ENCODE data around the gene ARHGAP20.
"Not testable (repeated sequence)": the region's sequence is repeated elsewhere in the genome, so short reads cannot be mapped to it uniquely, and the experiment has no call there.

ARHGAP20 gene

DNA sequence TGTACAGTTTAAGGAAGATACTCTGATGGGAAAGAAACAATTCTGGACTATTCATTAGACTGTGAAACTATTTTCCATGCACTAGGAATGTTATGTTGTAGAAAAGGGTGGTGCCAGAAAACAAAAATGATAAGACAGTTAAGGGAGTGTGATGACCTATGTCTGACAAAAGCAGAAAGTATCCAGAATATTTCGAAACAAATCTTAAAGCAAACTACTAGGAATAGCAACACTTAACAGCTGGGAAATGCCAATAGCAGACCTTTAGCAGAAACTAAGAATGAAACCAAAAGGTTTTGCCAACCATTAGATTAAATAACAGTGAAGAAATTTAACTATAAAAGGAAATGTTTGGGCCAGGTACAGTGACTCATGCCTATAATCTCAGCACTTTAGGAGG is 3.3 kb upstream of the ARHGAP20 start:
- DNase-seq (ENCODE audit: low read depth in 4 of 4, low spot score in 1 of 4), result no peak

DNA sequence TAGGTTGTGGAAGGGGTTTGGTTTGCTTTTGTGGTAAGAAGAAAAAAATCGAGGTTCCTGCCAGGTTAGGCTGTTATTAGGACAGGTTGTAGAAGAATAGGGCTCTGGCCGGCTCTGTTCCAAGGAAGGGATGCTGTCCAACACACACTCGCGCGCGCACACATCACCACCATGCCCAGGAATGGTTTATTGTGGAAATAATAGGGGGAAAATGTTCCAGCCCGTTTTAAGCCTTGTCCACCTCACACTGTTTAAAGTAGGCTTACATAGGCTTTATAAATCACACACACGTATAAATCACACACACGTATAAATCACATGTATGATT is 1.2 kb upstream of the ARHGAP20 start:
- no peak for DNase-seq (ENCODE audit: low read depth in 4 of 4, low spot score in 1 of 4)

DNA sequence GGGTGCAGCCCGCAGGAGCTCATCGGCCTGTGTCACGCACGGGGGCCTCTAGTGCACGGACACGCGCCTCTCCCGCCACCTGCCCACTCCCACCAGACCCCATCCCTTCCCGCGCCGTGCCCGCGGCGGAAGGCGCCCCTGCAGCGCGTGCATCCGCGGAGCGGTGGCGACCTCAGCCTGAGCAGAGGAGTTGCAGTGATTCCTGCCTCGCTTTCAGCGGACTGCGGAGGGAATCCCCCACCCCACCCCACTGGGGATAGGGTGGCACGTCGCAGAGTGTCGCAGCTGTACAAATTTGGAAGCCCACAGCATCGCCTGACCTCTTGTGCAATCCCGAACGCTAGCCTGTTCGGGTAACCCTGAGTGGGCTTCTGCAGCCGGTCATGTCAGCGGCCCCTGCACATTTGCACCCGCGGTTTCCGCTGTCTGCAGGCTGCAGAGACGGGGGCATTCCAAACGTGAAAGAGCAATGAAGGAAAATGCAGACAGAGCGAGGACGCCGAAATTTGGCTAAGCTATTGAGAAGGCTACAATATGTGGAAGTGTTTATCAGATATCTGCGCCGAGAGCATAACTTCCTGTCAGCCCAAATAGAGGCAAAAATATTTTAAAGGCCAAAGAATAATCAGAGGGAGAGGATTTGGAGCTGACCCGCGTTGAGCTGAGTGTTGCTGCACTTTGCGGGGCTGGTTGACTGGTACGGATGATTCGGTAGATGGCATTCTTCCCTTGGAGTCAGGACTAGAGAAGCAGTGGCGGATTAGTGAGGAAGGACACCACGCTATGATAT is 617 bp upstream of the ARHGAP20 start:
- DNase-seq (ENCODE audit: low read depth in 4 of 4, low spot score in 1 of 4), result no peak

DNA sequence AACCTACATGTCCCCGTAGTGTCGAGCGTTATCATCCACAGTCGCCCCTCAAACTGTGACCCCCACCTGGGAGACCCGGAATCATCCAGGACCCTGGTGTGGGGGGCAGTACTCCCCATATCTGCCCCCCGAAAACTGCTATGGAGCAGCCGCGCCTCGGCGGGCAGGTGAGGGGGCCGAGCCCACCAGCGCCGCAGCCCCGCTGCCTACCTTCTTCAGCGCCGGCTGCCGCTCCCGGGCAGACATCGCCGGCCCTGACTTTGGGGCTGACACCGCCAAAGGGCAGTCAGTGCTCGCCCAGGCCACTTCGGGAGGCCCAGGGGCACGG is 825 bp downstream of the ARHGAP20 start:
- no peak for DNase-seq (ENCODE audit: low read depth in 4 of 4, low spot score in 1 of 4)

DNA sequence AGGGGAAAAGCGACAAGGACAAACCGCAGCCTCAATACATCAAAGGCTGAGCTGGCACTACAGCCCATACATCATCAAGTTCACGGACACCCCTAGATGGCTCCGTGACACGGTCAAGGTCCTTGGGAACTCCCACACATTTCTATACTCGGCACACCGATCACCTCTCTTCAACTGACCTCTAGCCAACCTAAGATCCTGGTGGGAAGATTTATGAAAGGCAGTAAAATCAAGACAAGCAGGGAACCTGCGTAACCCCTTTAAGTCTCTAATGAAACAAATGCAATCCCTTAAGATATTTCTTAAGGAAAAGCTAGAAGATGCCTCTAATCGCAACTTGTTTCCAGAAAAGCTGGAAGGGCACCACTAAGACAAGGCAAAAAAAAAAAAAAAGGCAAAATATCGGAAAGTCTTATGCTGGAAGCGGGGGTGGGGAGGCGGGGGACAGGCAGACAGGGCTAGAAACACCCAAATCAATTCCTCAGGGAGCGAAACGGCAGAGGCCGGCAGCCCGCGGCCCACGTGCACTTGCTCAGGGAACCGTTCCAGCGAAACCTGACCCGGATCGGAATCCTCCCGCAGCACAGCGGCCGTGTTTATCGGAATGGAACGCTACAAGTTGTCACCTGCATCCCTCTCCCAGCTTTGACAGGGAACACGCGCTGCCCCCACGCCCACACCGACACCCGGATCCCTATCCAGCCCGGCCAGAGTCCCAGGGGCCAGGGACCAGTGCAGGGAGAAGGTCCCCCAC is 1.4 kb downstream of the ARHGAP20 start:
- DNase-seq (ENCODE audit: low read depth in 4 of 4, low spot score in 1 of 4), result no peak

DNA sequence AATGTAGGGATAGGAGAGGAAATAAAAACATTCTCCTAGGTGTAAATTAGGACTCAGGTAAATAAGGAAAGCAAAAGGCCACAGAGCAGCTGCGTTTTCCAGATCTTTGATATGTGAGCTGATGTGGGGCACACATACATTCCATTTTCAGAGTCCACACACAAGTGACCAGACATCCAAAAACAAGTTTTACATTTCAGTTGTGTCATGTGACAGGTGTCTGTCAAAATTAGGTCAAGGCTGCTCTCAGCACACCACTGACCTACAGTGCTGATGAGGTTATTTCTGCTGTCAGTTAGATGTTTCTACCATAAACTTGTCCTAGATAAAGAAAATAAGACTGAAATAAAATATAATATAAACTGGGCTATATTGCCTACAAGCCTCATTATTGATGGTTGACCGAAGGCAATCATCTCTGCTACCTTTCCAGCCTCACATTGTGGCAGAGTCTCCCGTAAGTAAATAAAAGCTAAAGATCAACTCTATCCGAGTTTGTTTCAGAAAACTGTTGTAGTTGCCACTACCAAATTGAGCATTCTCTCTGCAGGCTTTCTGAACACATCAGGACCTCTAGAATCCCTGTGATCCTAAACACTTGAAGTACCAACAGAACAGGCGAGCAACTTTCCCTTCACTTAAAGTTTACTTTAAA is 7.9 kb downstream of the ARHGAP20 start:
- DNase-seq (ENCODE audit: low read depth in 4 of 4, low spot score in 1 of 4), result no peak

DNA sequence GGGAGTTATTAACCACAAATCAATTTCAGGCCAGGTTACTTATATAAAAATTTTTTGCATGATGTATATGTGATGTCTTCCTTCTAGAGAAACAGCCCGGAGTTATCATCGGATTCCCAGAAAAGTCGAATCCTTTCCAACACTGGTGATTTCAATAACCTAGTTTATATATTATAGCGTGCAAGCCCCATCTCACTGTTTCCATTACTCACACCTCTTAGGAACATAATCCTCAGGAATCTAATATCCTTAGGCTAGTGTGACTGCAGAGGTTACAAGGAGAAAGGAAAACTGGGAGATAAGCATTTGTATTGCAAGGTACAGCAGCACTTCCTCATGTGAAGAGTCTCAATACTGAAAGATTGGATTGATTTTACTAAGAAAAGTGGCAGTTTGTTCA is 20.3 kb downstream of the ARHGAP20 start:
- DNase-seq (ENCODE audit: low read depth in 4 of 4, low spot score in 1 of 4), result no peak

DNA sequence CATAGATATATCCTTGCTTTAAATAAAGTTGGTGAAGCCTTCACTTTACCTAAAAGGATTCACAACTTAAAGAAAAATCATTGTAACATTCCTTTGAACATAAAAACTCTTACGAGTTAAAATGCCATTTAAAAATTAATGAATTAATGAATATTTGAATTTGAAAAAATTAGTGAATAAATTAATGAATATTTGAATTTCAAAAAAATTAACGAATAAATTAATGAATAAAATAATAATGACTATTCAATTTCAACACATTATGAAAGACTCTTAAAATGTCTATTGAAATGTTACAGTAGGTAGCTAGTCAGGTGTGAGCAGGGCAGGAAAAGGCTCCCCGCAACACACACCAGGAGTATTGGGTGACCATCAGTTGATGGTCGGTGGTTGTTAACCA is 22.9 kb downstream of the ARHGAP20 start:
- DNase-seq (ENCODE audit: low read depth in 4 of 4, low spot score in 1 of 4), result no peak

DNA sequence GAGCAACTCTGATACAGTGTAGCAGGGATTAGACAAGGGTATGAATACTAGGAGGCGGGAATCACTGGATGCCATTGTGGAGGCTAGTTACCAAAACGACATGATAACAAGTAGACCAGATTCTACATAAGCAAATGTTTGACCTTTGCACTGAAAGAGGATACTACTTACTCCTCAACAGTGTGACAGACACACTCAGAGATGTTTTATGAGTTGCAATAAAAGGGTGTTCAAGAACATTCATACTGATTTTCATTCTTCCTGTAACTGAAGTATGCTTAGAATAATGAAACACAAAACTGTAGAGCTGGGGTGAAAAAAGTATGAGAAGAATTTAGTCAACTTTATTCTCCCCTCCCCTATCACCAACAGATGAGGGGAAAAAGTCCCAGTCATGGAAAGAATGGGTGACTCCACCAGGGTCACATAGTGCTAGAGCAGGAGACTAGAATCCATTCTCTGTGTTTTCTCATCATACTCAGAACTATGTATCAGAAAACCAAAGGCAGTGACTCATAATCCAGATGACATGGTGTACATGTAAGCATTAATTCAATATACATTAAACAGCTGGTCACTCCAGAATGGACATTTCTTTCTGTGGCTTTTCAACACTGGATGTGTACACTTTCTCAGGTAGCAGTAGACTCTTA is 32.8 kb downstream of the ARHGAP20 start:
- no peak for DNase-seq (ENCODE audit: low read depth in 4 of 4, low spot score in 1 of 4)

DNA sequence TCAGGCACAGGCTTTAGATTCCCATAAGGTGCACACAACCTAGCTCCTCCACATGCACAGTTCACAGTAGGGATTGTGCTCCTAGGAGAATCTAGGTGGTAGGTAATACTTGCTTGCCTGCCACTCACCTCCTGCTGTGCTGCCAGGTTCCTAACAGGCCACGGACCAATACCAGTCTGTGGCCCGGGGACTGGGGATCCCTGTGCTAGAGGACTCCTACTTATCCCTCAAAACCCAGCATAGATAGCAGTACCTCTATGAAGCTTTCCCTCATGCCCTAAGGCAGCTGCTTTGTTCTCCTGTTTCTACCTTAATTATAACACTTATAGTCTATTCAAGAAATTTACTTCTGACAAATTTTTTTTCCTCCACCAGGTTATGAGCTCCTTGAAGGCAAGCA is 36.7 kb downstream of the ARHGAP20 start:
- DNase-seq (ENCODE audit: low read depth in 4 of 4, low spot score in 1 of 4), result no peak

DNA sequence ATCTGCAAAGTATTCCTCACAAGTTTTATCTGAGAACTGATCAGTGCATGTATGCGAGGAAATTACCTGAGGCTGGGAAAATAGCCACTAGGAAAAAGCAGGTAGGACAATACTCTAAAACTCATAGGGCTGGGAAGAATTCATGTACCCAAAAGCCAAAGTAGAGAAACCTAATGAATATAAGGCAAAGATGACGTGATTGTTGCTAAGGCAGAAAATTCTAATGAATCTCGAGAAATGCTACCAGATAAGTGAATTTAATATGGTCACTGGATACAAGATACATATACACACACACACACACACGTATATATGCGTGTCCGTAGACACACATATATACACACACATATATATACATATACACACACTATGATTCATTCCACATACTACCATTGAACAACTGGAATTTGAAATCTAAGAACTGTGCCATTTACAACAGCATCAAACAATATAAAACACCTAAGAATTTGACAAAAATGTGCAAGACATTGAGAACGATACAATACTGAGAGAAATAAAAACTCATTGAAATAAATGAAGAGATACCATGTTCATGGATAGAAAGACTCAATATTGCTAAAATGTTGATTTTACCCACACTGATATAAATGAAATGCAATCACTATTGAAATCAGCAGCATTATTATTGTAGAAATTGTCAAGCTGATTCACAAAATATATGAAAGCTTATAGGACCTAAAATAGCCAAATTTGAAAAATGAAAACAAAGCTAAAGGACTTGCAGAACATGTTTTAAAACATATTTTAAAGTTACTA is 46.4 kb downstream of the ARHGAP20 start:
- DNase-seq (ENCODE audit: low read depth in 4 of 4, low spot score in 1 of 4), result no peak

DNA sequence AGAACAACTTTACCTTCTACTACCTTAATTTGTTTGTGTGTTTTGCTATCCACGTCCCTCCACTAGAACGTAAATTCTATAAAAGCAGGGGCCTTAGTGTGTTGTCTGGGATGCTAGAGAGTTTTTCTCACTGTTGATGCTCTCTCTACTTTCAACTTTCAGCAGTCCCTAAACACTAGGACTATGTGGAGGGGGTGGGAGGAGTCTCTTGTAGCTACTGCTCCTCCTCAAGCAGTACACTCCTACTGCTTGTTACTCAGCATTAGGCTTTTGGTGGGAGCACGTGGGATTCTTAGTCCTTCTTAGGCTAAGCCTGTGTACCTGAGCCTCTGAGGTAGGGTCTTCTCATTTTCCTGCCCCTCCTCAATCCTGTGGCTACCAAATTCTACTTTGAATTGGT is 56.3 kb downstream of the ARHGAP20 start:
- DNase-seq (ENCODE audit: low read depth in 4 of 4, low spot score in 1 of 4), result no peak

DNA sequence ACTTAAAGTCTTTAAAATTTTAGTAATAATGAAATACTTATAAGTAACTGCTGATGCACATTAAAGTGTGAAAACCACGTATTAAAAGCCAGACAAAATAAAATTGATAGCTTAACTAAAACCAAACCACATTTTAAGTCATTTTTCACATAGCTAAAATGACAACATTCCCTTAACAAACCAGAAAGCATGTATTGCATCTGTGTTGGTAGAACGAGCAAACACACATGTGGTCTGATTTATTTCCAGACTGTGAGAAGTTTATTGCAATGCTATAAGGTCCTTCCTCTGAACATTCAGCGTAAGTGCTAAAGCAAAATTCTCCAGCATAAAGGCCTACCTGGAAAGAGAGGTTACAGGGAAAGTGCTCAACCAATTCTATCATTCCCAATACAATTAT is 57.8 kb downstream of the ARHGAP20 start:
- no peak for DNase-seq (ENCODE audit: low read depth in 4 of 4, low spot score in 1 of 4)

DNA sequence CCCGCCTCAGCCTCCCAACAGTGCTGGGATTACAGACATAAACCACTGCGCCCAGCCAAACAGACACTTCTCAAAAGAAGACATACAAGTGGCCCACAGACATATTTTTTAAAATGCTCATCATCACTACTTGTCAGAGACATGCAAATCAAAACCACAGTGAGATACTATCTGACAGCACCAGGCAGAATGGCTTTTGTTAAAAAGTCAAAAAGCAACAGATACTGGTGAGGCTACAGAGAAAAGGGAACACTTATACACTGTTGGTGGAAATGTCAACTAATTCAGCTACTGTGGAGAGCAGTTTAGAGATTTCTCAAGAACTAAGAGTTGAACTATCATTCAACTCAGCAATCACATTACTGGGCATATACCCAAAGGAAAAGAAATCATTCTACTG is 67.0 kb downstream of the ARHGAP20 start:
- no peak for DNase-seq (ENCODE audit: low read depth in 4 of 4, low spot score in 1 of 4)

DNA sequence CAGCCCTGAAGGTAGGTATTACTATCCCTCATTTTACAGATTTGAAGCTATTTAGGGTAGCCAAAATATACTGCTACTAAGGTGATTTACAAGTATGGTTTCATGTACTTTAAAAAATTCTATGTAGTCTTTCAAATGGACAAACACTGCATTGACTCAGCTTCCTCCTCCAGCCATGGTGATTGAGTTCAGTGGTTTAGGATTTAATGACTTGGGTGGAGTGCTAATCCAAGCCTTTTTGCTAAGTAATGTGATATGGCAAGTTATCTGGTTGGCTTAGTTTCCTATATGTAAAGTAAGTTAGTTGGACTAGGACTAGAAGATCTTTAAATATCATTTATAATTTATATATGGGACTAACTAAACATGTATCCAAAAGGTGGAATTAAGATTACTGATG is 77.9 kb downstream of the ARHGAP20 start:
- no peak for DNase-seq (ENCODE audit: low read depth in 4 of 4, low spot score in 1 of 4)

DNA sequence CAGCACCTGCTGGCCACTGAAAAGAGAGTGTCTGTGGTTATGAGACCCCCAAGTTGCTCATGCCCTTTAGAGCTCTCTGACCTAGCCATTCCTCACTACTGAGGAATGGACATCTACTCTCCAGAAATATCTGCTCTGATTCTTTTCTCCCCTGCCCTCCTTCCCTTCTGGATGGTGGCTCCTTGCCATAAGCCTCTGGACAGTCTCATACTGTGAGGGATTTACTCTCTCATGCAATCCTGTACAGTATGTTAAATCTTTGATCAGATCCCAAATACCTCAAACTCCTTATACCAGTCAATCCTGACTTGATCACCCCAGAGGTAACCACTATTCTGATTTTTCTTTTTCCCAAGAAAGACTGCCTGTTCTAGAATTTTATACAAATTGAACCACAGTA is 80.7 kb downstream of the ARHGAP20 start:
- DNase-seq (ENCODE audit: low read depth in 4 of 4, low spot score in 1 of 4), result no peak

DNA sequence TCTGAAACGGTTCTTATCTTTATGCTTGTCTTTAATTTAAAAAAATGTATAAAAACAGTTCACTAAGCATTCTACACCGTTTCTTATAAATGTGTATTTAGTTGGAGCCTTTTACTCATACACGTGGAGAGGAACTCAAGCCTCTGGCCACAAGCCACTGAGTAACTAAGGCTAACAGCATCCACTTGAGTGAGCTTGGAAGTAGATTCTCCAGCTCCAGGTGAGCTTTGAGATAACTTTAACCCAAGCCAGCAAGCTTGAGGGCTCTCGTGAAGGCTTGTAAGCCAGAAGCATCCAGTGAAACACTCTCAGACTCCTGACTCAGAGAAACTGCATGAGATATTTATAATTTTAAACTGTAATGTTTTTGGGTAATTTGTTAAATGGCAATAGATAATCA is 82.6 kb downstream of the ARHGAP20 start:
- DNase-seq (ENCODE audit: low read depth in 4 of 4, low spot score in 1 of 4), result no peak

DNA sequence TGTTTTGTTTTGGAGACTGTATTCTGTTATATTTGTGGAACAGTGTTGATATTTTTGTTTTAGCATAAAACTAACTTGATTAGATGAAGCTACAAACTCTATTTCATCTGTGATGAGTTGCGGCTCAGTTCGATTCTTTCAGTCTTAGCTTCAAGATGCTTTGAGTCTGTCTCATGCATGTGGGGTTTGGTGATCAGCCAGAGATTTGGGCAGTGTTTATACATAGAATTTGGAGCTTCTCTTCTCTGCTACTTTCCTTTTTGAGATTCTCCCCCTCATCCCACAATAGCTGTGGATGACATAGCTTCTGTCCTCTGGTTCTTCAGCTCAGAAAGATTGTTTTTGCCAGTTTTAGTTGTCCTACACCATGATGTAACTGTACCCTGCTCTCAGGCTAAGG is 90.4 kb downstream of the ARHGAP20 start:
- DNase-seq (ENCODE audit: low read depth in 4 of 4, low spot score in 1 of 4), result no peak

DNA sequence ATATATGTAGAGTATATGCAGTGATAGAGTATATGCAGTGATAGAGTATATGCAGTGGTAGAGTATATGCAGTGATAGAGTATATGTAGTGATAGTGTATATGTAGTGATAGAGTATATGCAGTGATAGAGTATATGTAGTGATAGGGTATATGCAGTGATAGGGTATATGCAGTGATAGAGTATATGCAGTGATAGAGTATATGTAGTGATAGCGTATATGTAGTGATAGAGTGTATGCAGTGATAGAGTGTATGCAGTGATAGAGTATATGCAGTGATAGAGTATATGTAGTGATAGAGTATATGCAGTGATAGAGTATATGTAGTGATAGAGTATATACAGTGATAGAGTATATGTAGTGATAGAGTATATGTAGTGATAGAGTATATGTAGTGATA is 92.9 kb downstream of the ARHGAP20 start:
- not testable (repeated sequence) for DNase-seq (ENCODE audit: low read depth in 4 of 4, low spot score in 1 of 4)

DNA sequence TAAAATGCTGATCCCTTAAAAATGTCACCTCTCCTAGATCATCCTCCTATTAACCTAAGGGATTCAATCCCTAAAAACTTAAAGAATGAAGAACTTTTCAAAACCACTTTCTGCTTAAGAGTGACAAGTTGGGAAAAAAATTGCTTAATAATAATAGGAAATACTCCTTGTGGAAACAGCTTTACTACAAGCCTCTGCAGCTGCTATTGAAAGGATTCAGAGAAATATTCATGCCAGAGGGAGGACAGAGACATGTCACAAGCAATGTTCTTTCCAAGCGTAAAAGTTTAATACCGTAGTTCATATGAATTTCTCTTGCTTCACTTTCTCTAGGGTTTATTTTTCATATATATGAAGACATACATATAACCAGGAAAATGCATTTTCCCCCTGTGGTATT is 98.2 kb downstream of the ARHGAP20 start:
- no peak for DNase-seq (ENCODE audit: low read depth in 4 of 4, low spot score in 1 of 4)

DNA sequence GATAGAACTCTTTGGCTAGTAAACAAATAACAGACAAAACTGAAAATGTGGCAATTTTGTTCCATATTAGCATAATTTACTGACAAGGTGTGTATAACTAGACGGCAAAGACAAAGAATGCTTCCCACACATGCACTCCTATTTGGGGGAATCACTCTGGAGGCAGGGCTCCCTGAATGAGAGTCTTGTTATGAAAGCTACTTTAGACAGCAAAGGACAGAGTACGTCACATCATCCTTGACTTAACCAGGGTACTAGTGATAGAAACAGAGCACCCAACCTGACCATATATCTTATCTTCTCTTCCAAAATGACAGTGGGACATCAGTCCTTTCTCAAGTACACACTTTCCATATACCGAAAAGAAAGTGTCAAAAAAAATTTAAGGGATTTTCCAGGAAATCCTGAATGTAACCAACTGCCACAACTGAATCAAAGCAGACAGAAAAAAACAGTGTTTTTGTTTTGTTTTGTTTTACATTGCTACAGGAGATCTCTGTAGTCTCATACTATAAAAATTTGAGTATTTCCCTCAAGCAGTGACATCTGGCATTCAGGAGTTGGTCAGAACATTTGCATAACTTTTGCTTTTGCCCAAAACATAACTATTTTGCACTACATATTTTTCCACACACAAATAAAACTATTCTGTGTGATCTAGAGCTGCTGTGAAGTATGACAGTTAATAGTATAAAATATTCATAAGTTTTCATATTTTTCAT is 98.9 kb downstream of the ARHGAP20 start:
- no peak for DNase-seq (ENCODE audit: low read depth in 4 of 4, low spot score in 1 of 4)

Measured in stimulated activated CD4-positive, alpha-beta T cell treated with anti-CD3 and anti-CD28 coated beads, Interleukin-1b, Interleukin-23, amount 100 ng/mL, for 24 hours (primary cell).